Fibroblast of lung (primary cell): Measurements from ENCODE around the gene ELAVL1. TPM values are rescaled to one million over a fixed set of nuclear protein-coding genes. Genes with fewer than 3 reads are reported as not detected.

Experiments used
- DNase-seq, 2 donors: peaks; one replicate each; pipeline versions ENCODE4 v3.0.0 to v3.0.0-alpha.2; 2010; ENCODE audit warnings: low read depth in 2 of 2
- H2AFZ ChIP-seq: 2 replicates; pipeline ENCODE4 v1.5.1; 2012; ENCODE audit warnings: low read length, control low read depth, inconsistent platforms
- H3K27ac ChIP-seq: 2 replicates; pipeline ENCODE4 v1.5.1; 2011; ENCODE audit warnings: low read length, control low read depth; ENCODE audit not compliant: insufficient read depth
- H3K27me3 ChIP-seq: 2 replicates; pipeline ENCODE4 v1.5.1; 2011; ENCODE audit warnings: mild to moderate bottlenecking, low read length; ENCODE audit not compliant: control insufficient read depth, insufficient read depth
- H3K36me3 ChIP-seq: 2 replicates; pipeline ENCODE4 v1.5.1; 2011; ENCODE audit warnings: low read length; ENCODE audit not compliant: control insufficient read depth, insufficient read depth
- H3K4me1 ChIP-seq: 2 replicates; pipeline ENCODE4 v1.5.1; 2011; ENCODE audit warnings: low read length; ENCODE audit not compliant: control insufficient read depth, insufficient read depth; ENCODE audit errors: extremely low read depth
- H3K4me2 ChIP-seq: 2 replicates; pipeline ENCODE4 v1.5.1; 2011; ENCODE audit warnings: low read length, control low read depth; ENCODE audit not compliant: insufficient read depth; ENCODE audit errors: extremely low read depth
- H3K4me3 ChIP-seq, 4 experiments: fragments of 200-600 bp in 1 of 4; sonication (generic) in 1 of 4; replicated peaks in 1 of 4; 2 replicates each; pipeline ENCODE4 v1.5.1; 2011 to 2016; ENCODE audit warnings: low read length in 4 of 4, low read depth in 3 of 4, mild to moderate bottlenecking in 3 of 4, control low read depth in 2 of 4, inconsistent platforms in 1 of 4, mixed read lengths in 1 of 4; ENCODE audit not compliant: insufficient read depth in 1 of 4; ENCODE audit errors: control extremely low read depth in 1 of 4
- H3K79me2 ChIP-seq: 2 replicates; pipeline ENCODE4 v1.5.1; 2012; ENCODE audit warnings: mild to moderate bottlenecking, low read length, inconsistent platforms; ENCODE audit not compliant: control insufficient read depth, insufficient read depth
- H3K9ac ChIP-seq: 2 replicates; pipeline ENCODE4 v1.5.1; 2011; ENCODE audit warnings: mild to moderate bottlenecking, low read length, control low read depth; ENCODE audit not compliant: insufficient read depth
- H3K9me3 ChIP-seq: 2 replicates; pipeline ENCODE4 v1.5.1; 2012; ENCODE audit warnings: low read depth, low read length; ENCODE audit not compliant: control insufficient read depth, insufficient read depth
- H4K20me1 ChIP-seq: 2 replicates; pipeline ENCODE4 v1.5.1; 2011; ENCODE audit warnings: low read length; ENCODE audit not compliant: control insufficient read depth, insufficient read depth; ENCODE audit errors: extremely low read depth
- EZH2 ChIP-seq: IDR thresholded peaks from 2 replicates; pipeline ENCODE4 v1.5.1; 2012; ENCODE audit warnings: low read length, control low read depth, mild to moderate bottlenecking; ENCODE audit errors: missing control alignments
- polyA plus RNA-seq, 2 donors: library from polyadenylated mRNA; depleted of rRNA in 1 of 2; stranded (reverse) in 1 of 2; unstranded in 1 of 2; fragments of >200 nt; gene quantifications; 2 replicates each; pipeline ENCODE4 v1.2.1, GENCODE V29; 2011 to 2012; ENCODE audit warnings: missing spikeins in 1 of 2
- total RNA-seq: library from RNA; depleted of rRNA; stranded (reverse); fragments of >200 nt; gene quantifications from 2 replicates; pipeline ENCODE4 v1.2.1, GENCODE V29; 2014
- TF ChIP-seq, protein P1 (sequence below), 2 donors: IDR thresholded peaks in 1 of 2; conservative IDR thresholded peaks in 1 of 2; 1 replicate in 1 of 2; 2 replicates in 1 of 2; pipeline ENCODE4 v1.5.1; 2011 to 2012; ENCODE audit warnings: low read length in 2 of 2, control low read depth in 1 of 2, inconsistent platforms in 1 of 2, low read depth in 1 of 2, mild to moderate bottlenecking in 1 of 2

ELAVL1 gene
- total and polyA plus RNA-seq, 2 donors (not counting 1 experiment from before 2014, with no cell fraction given) = 15.2 to 61.6 TPM

DNA sequence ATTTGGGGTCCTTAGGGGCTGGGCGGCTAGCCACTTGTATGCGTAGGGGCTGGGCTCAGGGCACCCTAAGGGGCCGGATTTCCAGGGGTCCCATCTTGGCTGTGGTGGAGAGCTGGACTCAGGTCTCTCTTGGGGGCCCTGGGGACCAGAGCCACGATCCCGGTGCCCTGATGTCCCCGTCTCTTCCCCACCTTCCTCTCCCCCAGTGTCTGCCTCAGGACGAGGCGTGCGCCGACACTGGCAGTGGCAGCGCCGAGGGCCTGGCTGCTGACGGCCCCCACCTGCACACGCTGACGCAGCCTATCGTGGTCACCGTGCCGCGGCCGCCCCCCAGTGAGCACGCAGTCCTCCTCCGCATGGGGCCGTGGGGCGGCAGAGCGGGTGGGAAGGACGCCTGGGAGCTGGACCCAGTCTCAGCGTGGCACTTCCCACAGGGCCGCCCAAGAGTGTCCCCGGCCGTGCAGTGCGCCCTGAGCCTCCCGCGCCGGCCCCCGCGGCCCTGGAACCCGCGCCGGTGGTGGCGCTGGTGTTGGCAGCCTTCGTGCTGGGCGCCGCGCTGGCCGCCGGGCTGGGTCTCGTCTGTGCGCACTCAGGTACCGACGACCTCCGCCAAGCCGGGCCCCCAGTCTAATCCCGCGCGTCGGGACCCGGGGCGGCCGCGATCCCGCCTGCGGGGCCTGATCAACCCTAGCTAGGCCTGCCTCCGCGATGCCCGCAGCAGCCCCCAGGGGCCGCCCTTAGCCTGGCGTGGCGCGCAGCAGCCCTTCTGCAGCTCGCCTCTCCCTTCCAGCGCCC is 88.0 kb downstream of the ELAVL1 start:
- Histone ChIP-seq H4K20me1 (no peaks in the 10 kb centered on the region), H2AFZ (peak overlapping the region; percentile 51), H3K4me3 (peak overlapping the region in 2 of 4 experiments; percentile 34 to 41), H3K36me3 (peaks cover 9% of the 10 kb centered on the region), H3K9ac (peak overlapping the region; percentile 30), H3K9me3 (no peaks in the 10 kb centered on the region), H3K27me3 (peaks cover 8% of the 10 kb centered on the region), H3K4me1 (peaks cover 23% of the 10 kb centered on the region), H3K79me2 (peaks cover 3% of the 10 kb centered on the region), H3K27ac (no peak overlapping the region), H3K4me2 (peak overlapping the region; percentile 80)
- peak; percentile 67 for TF ChIP-seq EZH2
- TF ChIP-seq, protein P1, sequence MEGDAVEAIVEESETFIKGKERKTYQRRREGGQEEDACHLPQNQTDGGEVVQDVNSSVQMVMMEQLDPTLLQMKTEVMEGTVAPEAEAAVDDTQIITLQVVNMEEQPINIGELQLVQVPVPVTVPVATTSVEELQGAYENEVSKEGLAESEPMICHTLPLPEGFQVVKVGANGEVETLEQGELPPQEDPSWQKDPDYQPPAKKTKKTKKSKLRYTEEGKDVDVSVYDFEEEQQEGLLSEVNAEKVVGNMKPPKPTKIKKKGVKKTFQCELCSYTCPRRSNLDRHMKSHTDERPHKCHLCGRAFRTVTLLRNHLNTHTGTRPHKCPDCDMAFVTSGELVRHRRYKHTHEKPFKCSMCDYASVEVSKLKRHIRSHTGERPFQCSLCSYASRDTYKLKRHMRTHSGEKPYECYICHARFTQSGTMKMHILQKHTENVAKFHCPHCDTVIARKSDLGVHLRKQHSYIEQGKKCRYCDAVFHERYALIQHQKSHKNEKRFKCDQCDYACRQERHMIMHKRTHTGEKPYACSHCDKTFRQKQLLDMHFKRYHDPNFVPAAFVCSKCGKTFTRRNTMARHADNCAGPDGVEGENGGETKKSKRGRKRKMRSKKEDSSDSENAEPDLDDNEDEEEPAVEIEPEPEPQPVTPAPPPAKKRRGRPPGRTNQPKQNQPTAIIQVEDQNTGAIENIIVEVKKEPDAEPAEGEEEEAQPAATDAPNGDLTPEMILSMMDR (conservative IDR thresholded peaks at IDR 0.05 in 1 of 2, IDR thresholded peaks at IDR 0.05 in 1 of 2; ENCODE audit: low read depth in 1 of 2, low read length in 2 of 2) = peak; percentile 43 to 65
- DNase-seq = peak; percentile 48 to 61

DNA sequence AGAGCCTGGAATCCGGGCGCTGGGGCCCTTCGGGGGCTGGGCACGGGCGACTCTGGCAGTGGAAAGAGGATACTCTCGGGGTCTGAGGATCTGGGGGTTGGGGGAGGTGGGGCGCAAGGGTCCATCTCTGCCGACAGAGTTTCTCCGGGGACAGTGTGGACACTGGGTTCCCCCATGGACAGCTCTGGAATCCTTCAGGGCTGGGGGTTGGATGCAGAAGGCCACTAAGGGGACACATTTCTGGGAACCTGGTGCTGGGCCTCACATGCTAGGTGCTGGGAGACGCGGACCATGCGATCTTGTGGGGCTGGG is 88.5 kb downstream of the ELAVL1 start:
- no peak for TF ChIP-seq EZH2
- TF ChIP-seq, protein P1 (conservative IDR thresholded peaks at IDR 0.05 in 1 of 2, IDR thresholded peaks at IDR 0.05 in 1 of 2; ENCODE audit: low read depth in 1 of 2, low read length in 2 of 2) = no peak
- peak overlapping the region in 2 of 4 experiments; percentile 34 to 41 for H3K4me3 ChIP-seq
- peaks cover 20% of the 10 kb centered on the region for H3K4me1 ChIP-seq
- peak overlapping the region; percentile 80 for H3K4me2 ChIP-seq
- no peak overlapping the region for H2AFZ ChIP-seq
- no peak for DNase-seq
- H3K27ac ChIP-seq = no peak overlapping the region
- H3K9me3 ChIP-seq = no peaks in the 10 kb centered on the region
- H3K9ac ChIP-seq = no peak overlapping the region
- peaks cover 3% of the 10 kb centered on the region for H3K79me2 ChIP-seq
- peaks cover 6% of the 10 kb centered on the region for H3K36me3 ChIP-seq
- H4K20me1 ChIP-seq = no peaks in the 10 kb centered on the region
- H3K27me3 ChIP-seq = peaks cover 8% of the 10 kb centered on the region

DNA sequence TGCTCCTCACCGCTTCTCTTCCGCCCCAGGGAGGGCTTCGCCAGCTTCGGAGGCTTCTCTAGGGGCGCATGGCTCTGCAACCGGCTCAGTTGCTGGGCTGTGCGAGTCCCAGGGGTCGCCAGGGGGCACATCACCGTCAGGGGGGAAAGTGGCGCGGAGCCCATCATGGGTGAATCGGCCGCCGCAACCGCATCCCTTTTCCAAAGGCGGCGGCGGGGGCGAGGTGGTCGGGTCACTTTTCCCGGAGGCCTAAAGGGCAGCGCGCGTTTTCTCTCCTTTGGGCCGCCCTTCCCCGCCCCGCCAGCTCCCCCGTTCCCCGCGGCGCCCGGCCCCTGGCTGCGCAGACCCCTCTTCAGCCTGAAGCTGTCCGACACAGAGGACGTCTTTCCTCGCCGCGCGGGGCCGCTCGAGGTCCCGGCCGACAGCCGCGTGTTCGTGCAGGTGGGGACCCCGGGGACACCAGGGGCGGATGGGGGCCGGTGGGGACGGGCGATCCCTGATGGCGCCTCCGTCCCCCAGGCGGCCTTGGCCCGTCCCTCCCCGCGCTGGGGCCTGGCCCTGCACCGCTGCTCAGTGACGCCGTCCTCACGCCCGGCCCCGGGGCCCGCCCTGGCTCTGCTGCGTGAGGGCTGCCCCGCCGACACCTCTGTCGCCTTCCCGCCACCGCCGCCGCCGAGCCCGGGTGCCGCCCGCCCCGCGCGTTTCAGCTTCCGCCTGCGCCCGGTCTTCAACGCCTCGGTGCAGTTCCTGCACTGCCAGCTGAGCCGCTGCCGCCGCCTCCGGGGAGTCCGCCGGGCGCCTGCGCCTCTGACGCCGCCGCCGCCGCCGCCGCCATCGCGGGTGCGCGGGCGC is 89.1 kb downstream of the ELAVL1 start:
- no peaks in the 10 kb centered on the region for H4K20me1 ChIP-seq
- peak overlapping the region; percentile 30 for H3K9ac ChIP-seq
- H3K4me1 ChIP-seq = peaks cover 14% of the 10 kb centered on the region
- H3K4me3 ChIP-seq = peak overlapping the region in 3 of 4 experiments; percentile 10 to 49 (median 26)
- no peak overlapping the region for H2AFZ ChIP-seq
- H3K79me2 ChIP-seq = no peaks in the 10 kb centered on the region
- no peak for DNase-seq
- H3K36me3 ChIP-seq = peaks cover 8% of the 10 kb centered on the region
- no peak overlapping the region for H3K27ac ChIP-seq
- TF ChIP-seq, protein P1 (conservative IDR thresholded peaks at IDR 0.05 in 1 of 2, IDR thresholded peaks at IDR 0.05 in 1 of 2; ENCODE audit: low read depth in 1 of 2, low read length in 2 of 2) = no peak
- TF ChIP-seq EZH2 = no peak
- H3K4me2 ChIP-seq = peak overlapping the region; percentile 80
- no peaks in the 10 kb centered on the region for H3K9me3 ChIP-seq
- H3K27me3 ChIP-seq = peaks cover 8% of the 10 kb centered on the region
